ENCODE results near the gene CTNNBIP1.

DNA sequence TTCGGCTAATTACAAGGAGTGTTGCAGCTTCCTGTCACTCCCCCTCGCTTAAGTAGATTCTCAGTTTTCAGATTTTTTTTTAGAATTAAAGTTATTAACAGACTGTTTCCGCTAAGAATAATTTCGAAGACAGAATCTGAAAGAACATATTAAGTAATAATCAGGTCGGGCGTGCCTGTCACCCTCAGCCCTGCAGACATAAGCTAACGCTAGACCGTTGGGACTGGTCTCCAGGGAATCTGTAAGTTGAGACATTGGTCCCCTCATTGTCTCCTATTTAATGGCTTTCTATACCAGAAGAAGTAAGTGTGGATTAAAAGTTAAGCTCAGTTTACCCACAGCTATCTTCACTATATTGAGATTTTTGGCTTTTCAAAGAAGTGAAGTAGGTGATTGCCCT lies 47.7 kb upstream of the CTNNBIP1 start:
- no peak for TF ChIP-seq CTCF (IDR thresholded peaks at IDR 0.05 in 2 of 3, conservative IDR thresholded peaks at IDR 0.05 in 1 of 3; ENCODE audit: borderline replicate concordance in 1 of 3, insufficient read depth in 1 of 3, low read depth in 2 of 3, low read length in 2 of 3)
- no peak for TF ChIP-seq POLR2AphosphoS5 (IDR thresholded peaks at IDR 0.05; ENCODE audit: low read depth, low read length)
- TF ChIP-seq SP1 (IDR thresholded peaks at IDR 0.05; ENCODE audit: low read depth), result no peak
- TF ChIP-seq TCF7L2 (IDR thresholded peaks at IDR 0.05; ENCODE audit: borderline replicate concordance, extremely low read depth, insufficient read depth, insufficient read length), result no peak
- TF ChIP-seq SIN3A (IDR thresholded peaks at IDR 0.05; ENCODE audit: low read depth), result no peak
- no peak for TF ChIP-seq EZH2 (IDR thresholded peaks at IDR 0.05)
- no peak for TF ChIP-seq EGR1 (IDR thresholded peaks at IDR 0.05; ENCODE audit: low read depth)

Data from HCT116 (cell line).